C4-2B (cell line): Measurements from ENCODE around the gene MYCN.

ENCODE experiments used
- CTCF ChIP-seq: fragments of 450-650 bp; conservative IDR thresholded peaks from 2 replicates; pipeline ENCODE4 v1.5.1; 2017; ENCODE audit warnings: mild to moderate bottlenecking
- ZFX ChIP-seq: fragments of 450-650 bp; IDR thresholded peaks from 2 replicates; pipeline ENCODE4 v1.6.1; 2017

- TF ChIP-seq ZFX (no peak), CTCF (no peak)
Observed at GRCh38 chr2:15937105-15937881, 3.1 kb upstream of the MYCN start.
